DND-41 (cell line): ENCODE data around the gene DLAT.

Experiments
- ATAC-seq: fragments of 200-7000 bp; cut with Tn5 transposase; 3 replicates; pipeline ENCODE4 v1.9.1; 2021; ENCODE audit warnings: low read depth; ENCODE audit not compliant: insufficient read depth
- DNase-seq: peaks from one replicate; pipeline ENCODE4 v3.0.0-alpha.2; 2020
- H2AFZ ChIP-seq: 2 replicates; pipeline ENCODE4 v1.6.0; 2012; ENCODE audit warnings: low read depth, low read length
- H3K27ac ChIP-seq: 2 replicates; pipeline ENCODE4 v1.5.1; 2012; ENCODE audit warnings: low read length, inconsistent platforms
- H3K27me3 ChIP-seq: fragments of 200-600 bp; sonication (generic); 2 replicates; pipeline ENCODE4 v1.6.0; 2012; ENCODE audit warnings: low read length, mild to moderate bottlenecking, inconsistent platforms; ENCODE audit not compliant: insufficient read depth, poor library complexity
- H3K36me3 ChIP-seq: 2 replicates; pipeline ENCODE4 v1.5.1; 2012; ENCODE audit warnings: low read length, inconsistent platforms; ENCODE audit not compliant: insufficient read depth
- H3K4me1 ChIP-seq: 2 replicates; pipeline ENCODE4 v1.5.1; 2012; ENCODE audit warnings: mild to moderate bottlenecking, low read length; ENCODE audit not compliant: insufficient read depth
- H3K4me2 ChIP-seq: 2 replicates; pipeline ENCODE4 v1.6.0; 2012; ENCODE audit warnings: mild to moderate bottlenecking, moderate library complexity, low read length, inconsistent platforms; ENCODE audit not compliant: insufficient read depth
- H3K4me3 ChIP-seq, 2 experiments: fragments of 200-600 bp in 1 of 2; shearing (Covaris generic) in 1 of 2; 2 replicates each; pipeline ENCODE4 v1.5.1; 2012 to 2016; ENCODE audit warnings: inconsistent platforms in 2 of 2, low read length in 2 of 2, mild to moderate bottlenecking in 2 of 2, low read depth in 1 of 2, moderate library complexity in 1 of 2
- H3K79me2 ChIP-seq: 2 replicates; pipeline ENCODE4 v1.6.0; 2012; ENCODE audit warnings: low read length, inconsistent platforms; ENCODE audit not compliant: insufficient read depth
- H3K9ac ChIP-seq: 2 replicates; pipeline ENCODE4 v1.6.0; 2012; ENCODE audit warnings: low read depth, mild to moderate bottlenecking, inconsistent platforms, low read length, moderate library complexity
- H3K9me3 ChIP-seq: 2 replicates; pipeline ENCODE4 v1.5.1; 2012; ENCODE audit warnings: low read length, moderate library complexity, mild to moderate bottlenecking, inconsistent platforms; ENCODE audit not compliant: insufficient read depth, severe bottlenecking
- H4K20me1 ChIP-seq: 2 replicates; pipeline ENCODE4 v1.6.0; 2012; ENCODE audit warnings: low read length; ENCODE audit not compliant: insufficient read depth
- CTCF ChIP-seq: IDR thresholded peaks from 2 replicates; pipeline ENCODE4 v1.5.1; 2012; ENCODE audit warnings: borderline replicate concordance, low read length, moderate library complexity, mild to moderate bottlenecking; ENCODE audit not compliant: poor library complexity, severe bottlenecking; ENCODE audit errors: extremely low read depth
- EZH2 ChIP-seq: IDR thresholded peaks from 3 replicates; pipeline ENCODE4 v1.6.1; 2012; ENCODE audit warnings: borderline replicate concordance, low read depth, mild to moderate bottlenecking, moderate library complexity, low read length, inconsistent platforms; ENCODE audit not compliant: severe bottlenecking

DLAT gene

DNA sequence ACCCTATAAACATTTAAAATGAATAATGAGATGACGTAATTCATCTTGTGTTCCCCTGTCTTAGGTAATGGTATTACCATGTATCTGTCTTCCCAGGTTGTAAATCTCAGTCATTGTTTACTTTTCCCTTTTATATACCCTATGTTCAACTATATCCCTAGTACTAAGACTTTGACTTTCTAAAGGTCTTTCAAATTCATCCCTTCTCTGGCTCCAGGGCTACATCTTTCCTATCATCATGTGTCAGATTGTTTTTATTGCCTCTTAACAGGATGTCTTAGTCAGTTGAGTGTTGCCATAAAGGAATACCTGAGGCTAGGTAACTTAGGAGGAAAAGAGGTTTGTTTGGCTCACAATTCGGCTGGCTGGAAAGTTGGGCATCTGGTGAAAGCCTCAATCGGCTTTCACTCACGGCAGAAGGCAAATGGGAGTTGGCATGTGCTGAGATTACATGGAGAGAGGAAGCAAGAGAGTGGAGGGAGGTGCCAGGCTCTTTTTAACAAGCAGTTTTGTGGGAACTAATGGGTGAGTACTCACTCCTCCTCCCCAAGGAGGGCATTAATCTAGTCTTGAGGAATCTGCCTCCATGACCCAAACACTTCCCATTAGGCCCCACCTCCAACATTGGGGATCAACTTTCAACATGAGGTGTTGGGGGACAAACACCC lies 11.6 kb upstream of the DLAT start:
- Histone ChIP-seq H2AFZ (no peak overlapping the region), H3K9me3 (no peaks in the 10 kb centered on the region), H3K4me2 (no peak overlapping the region), H3K79me2 (no peaks in the 10 kb centered on the region), H3K9ac (no peak overlapping the region), H3K36me3 (no peaks in the 10 kb centered on the region), H3K27ac (no peak overlapping the region), H4K20me1 (no peaks in the 10 kb centered on the region), H3K4me3 (no peak overlapping the region), H3K4me1 (no peaks in the 10 kb centered on the region), H3K27me3 (no peaks in the 10 kb centered on the region)
- no peak for DNase-seq
- no peak for ATAC-seq
- TF ChIP-seq CTCF (no peak), EZH2 (no peak)

GRCh38 chr11:112016088-112016764 lies 9.0 kb upstream of the DLAT start:
- ATAC-seq, result no peak
- Histone ChIP-seq H3K27ac (no peak overlapping the region), H3K27me3 (no peaks in the 10 kb centered on the region), H3K36me3 (no peaks in the 10 kb centered on the region), H3K79me2 (no peaks in the 10 kb centered on the region), H3K9ac (no peak overlapping the region), H2AFZ (no peak overlapping the region), H3K4me3 (no peak overlapping the region), H3K4me2 (no peak overlapping the region), H4K20me1 (no peaks in the 10 kb centered on the region), H3K4me1 (no peaks in the 10 kb centered on the region), H3K9me3 (no peaks in the 10 kb centered on the region)
- no peak for DNase-seq
- no peak for TF ChIP-seq CTCF
- TF ChIP-seq EZH2, result no peak

GRCh38 chr11:112016765-112017376 lies 8.3 kb upstream of the DLAT start:
- no peak overlapping the region for H3K4me3 ChIP-seq
- DNase-seq, result no peak
- H3K4me1 ChIP-seq, result no peaks in the 10 kb centered on the region
- no peak overlapping the region for H3K4me2 ChIP-seq
- H3K9ac ChIP-seq, result no peak overlapping the region
- no peaks in the 10 kb centered on the region for H3K36me3 ChIP-seq
- H4K20me1 ChIP-seq, result no peaks in the 10 kb centered on the region
- H3K79me2 ChIP-seq, result no peaks in the 10 kb centered on the region
- no peaks in the 10 kb centered on the region for H3K9me3 ChIP-seq
- no peak for ATAC-seq
- TF ChIP-seq EZH2 (no peak), CTCF (no peak)
- H3K27me3 ChIP-seq, result no peaks in the 10 kb centered on the region
- H2AFZ ChIP-seq, result no peak overlapping the region
- no peak overlapping the region for H3K27ac ChIP-seq
